Peyer's patch (tissue), 4 donors: ENCODE results near the gene ALMS1.

Experiments
- CTCF ChIP-seq, 6 experiments: fragments of 450-650 bp in 4 of 6; fragments of 200-600 bp in 2 of 6; sonication (generic) in 1 of 6; IDR thresholded peaks; one replicate each; pipeline ENCODE4 v1.5.1; 2017 to 2019; ENCODE audit warnings: antibody characterized with exemption in 6 of 6, mild to moderate bottlenecking in 3 of 6, moderate library complexity in 1 of 6
- POLR2A ChIP-seq, 2 donors: fragments of 450-650 bp; IDR thresholded peaks; one replicate each; pipeline ENCODE4 v1.5.1; 2017; ENCODE audit warnings: antibody characterized with exemption in 2 of 2, mild to moderate bottlenecking in 2 of 2, moderate library complexity in 2 of 2

GRCh38 chr2:73611193-73611592, 225.6 kb downstream of the ALMS1 start:
- TF ChIP-seq CTCF (IDR thresholded peaks at IDR 0.05) = no peak
- no peak for TF ChIP-seq POLR2A (IDR thresholded peaks at IDR 0.05)
